Neural progenitor cell (in vitro differentiated cells): ENCODE results near the gene TAF1C. TPM values are rescaled to one million over a fixed set of nuclear protein-coding genes. Genes with fewer than 3 reads are reported as not detected.

Source experiments
- DNase-seq: peaks from one replicate; pipeline ENCODE4 v3.0.0-alpha.2; 2016; ENCODE audit warnings: low spot score
- H2AFZ ChIP-seq: fragments of 200-600 bp; sonication (generic); replicated peaks from 2 replicates; pipeline ENCODE4 v1.6.1; 2016; ENCODE audit warnings: antibody characterized with exemption
- H3F3A ChIP-seq: fragments of 200-600 bp; sonication (generic); 2 replicates; pipeline ENCODE4 v1.6.1; 2016; ENCODE audit warnings: antibody characterized with exemption, low read depth
- H3K27ac ChIP-seq: fragments of 200-600 bp; sonication (generic); 2 replicates; pipeline ENCODE4 v1.5.1; 2016; ENCODE audit warnings: mild to moderate bottlenecking
- H3K27me3 ChIP-seq: fragments of 200-600 bp; sonication (generic); 2 replicates; pipeline ENCODE4 v1.6.1; 2016; ENCODE audit warnings: mild to moderate bottlenecking, moderate library complexity
- H3K36me3 ChIP-seq: fragments of 200-600 bp; sonication (generic); 2 replicates; pipeline ENCODE4 v1.5.1; 2016
- H3K4me1 ChIP-seq: fragments of 200-600 bp; sonication (generic); 2 replicates; pipeline ENCODE4 v1.6.1; 2016; ENCODE audit warnings: mixed run types
- H3K4me2 ChIP-seq: fragments of 200-600 bp; sonication (generic); 2 replicates; pipeline ENCODE4 v1.6.1; 2016
- H3K4me3 ChIP-seq: fragments of 200-600 bp; sonication (generic); 2 replicates; pipeline ENCODE4 v1.5.1; 2016
- H3K79me2 ChIP-seq: fragments of 200-600 bp; sonication (generic); 2 replicates; pipeline ENCODE4 v1.6.1; 2016; ENCODE audit warnings: low read depth
- H3K9ac ChIP-seq: fragments of 200-600 bp; sonication (generic); 2 replicates; pipeline ENCODE4 v1.6.1; 2016
- H3K9me3 ChIP-seq: fragments of 200-600 bp; sonication (generic); 2 replicates; pipeline ENCODE4 v1.5.1; 2016; ENCODE audit warnings: low read depth
- H4K20me1 ChIP-seq: fragments of 200-600 bp; sonication (generic); 2 replicates; pipeline ENCODE4 v1.6.1; 2016; ENCODE audit warnings: low read depth
- H3K27ac Mint-ChIP-seq: 3 replicates; pipeline ENCODE4 v1.8.0; 2021; ENCODE audit warnings: mixed read lengths
- H3K27me3 Mint-ChIP-seq: 2 replicates; pipeline ENCODE4 v1.8.0; 2022; ENCODE audit warnings: low read depth, mild to moderate bottlenecking, inconsistent platforms, moderate library complexity, mixed read lengths; ENCODE audit not compliant: insufficient read depth
- H3K36me3 Mint-ChIP-seq: 3 replicates; pipeline ENCODE4 v1.8.0; 2021; ENCODE audit warnings: mixed read lengths
- H3K4me1 Mint-ChIP-seq: 3 replicates; pipeline ENCODE4 v1.8.0; 2021; ENCODE audit warnings: mixed read lengths
- H3K4me3 Mint-ChIP-seq: 3 replicates; pipeline ENCODE4 v1.8.0; 2021; ENCODE audit warnings: mild to moderate bottlenecking, moderate library complexity, mixed read lengths
- H3K9me3 Mint-ChIP-seq: 3 replicates; pipeline ENCODE4 v1.8.0; 2020; ENCODE audit warnings: mixed read lengths
- CTCF ChIP-seq: fragments of 200-600 bp; sonication (generic); IDR thresholded peaks from 2 replicates; pipeline ENCODE4 v1.5.1; 2017; ENCODE audit warnings: antibody characterized with exemption, mild to moderate bottlenecking
- EZH2 ChIP-seq: fragments of 200-600 bp; sonication (generic); IDR thresholded peaks from 2 replicates; pipeline ENCODE4 v1.6.1; 2017; ENCODE audit warnings: antibody characterized with exemption, mild to moderate bottlenecking, moderate library complexity
- EZH2phosphoT487 ChIP-seq: fragments of 200-600 bp; sonication (generic); IDR thresholded peaks from 2 replicates; pipeline ENCODE4 v1.6.1; 2017; ENCODE audit warnings: antibody characterized with exemption
- total RNA-seq: library from RNA; depleted of rRNA; stranded (reverse); fragments of >200 nt; gene quantifications from 2 replicates; pipeline ENCODE4 v1.2.3, GENCODE V29; 2015; ENCODE audit warnings: low replicate concordance

TAF1C gene
- total RNA-seq, 1 donor from 2014 or later, result 23.3 TPM

GRCh38 chr16:84174396-84174795 is 12.5 kb downstream of the TAF1C start:
- Mint-ChIP-seq H3K9me3 (no peaks in the 10 kb centered on the region), H3K4me1 (peaks cover 5% of the 10 kb centered on the region), H3K36me3 (no peaks in the 10 kb centered on the region), H3K27ac (no peak overlapping the region), H3K4me3 (no peak overlapping the region), H3K27me3 (peaks cover 10% of the 10 kb centered on the region)
- Histone ChIP-seq H4K20me1 (no peaks in the 10 kb centered on the region), H3F3A (no peaks in the 10 kb centered on the region), H3K27ac (no peak overlapping the region), H3K79me2 (no peaks in the 10 kb centered on the region), H3K27me3 (no peaks in the 10 kb centered on the region), H3K4me2 (no peak overlapping the region), H3K9me3 (no peaks in the 10 kb centered on the region), H3K36me3 (no peaks in the 10 kb centered on the region), H3K4me3 (no peak overlapping the region), H3K9ac (no peak overlapping the region), H2AFZ (no peak overlapping the region), H3K4me1 (no peaks in the 10 kb centered on the region)
- TF ChIP-seq EZH2, result no peak
- TF ChIP-seq CTCF, result no peak
- DNase-seq, result no peak

GRCh38 chr16:84169765-84170310 is 17.0 kb downstream of the TAF1C start:
- Histone ChIP-seq H3F3A (no peaks in the 10 kb centered on the region), H4K20me1 (no peaks in the 10 kb centered on the region), H3K79me2 (no peaks in the 10 kb centered on the region), H3K4me2 (no peak overlapping the region), H3K4me3 (no peak overlapping the region), H3K27ac (no peak overlapping the region), H2AFZ (no peak overlapping the region), H3K27me3 (no peaks in the 10 kb centered on the region), H3K4me1 (no peaks in the 10 kb centered on the region), H3K9me3 (no peaks in the 10 kb centered on the region), H3K9ac (no peak overlapping the region), H3K36me3 (no peaks in the 10 kb centered on the region)
- Mint-ChIP-seq H3K27me3 (peaks cover 11% of the 10 kb centered on the region), H3K27ac (no peak overlapping the region), H3K4me1 (no peaks in the 10 kb centered on the region), H3K36me3 (no peaks in the 10 kb centered on the region), H3K9me3 (no peaks in the 10 kb centered on the region), H3K4me3 (no peak overlapping the region)
- DNase-seq, result no peak
- no peak for TF ChIP-seq CTCF
- TF ChIP-seq EZH2phosphoT487, result no peak
- no peak for TF ChIP-seq EZH2

GRCh38 chr16:84166796-84167695 is 19.8 kb downstream of the TAF1C start:
- Histone ChIP-seq H3K4me3 (no peak overlapping the region), H3K36me3 (no peaks in the 10 kb centered on the region), H3K9ac (no peak overlapping the region), H4K20me1 (no peaks in the 10 kb centered on the region), H3F3A (no peaks in the 10 kb centered on the region), H2AFZ (peak overlapping the region; percentile 82), H3K4me2 (no peak overlapping the region), H3K27ac (no peak overlapping the region), H3K4me1 (no peaks in the 10 kb centered on the region), H3K27me3 (no peaks in the 10 kb centered on the region), H3K79me2 (no peaks in the 10 kb centered on the region), H3K9me3 (no peaks in the 10 kb centered on the region)
- no peaks in the 10 kb centered on the region for H3K9me3 Mint-ChIP-seq
- H3K4me3 Mint-ChIP-seq, result no peak overlapping the region
- H3K27ac Mint-ChIP-seq, result no peak overlapping the region
- DNase-seq, result no peak
- TF ChIP-seq EZH2phosphoT487 (no peak), EZH2 (no peak), CTCF (no peak)
- peaks cover 4% of the 10 kb centered on the region for H3K27me3 Mint-ChIP-seq
- no peaks in the 10 kb centered on the region for H3K36me3 Mint-ChIP-seq
- H3K4me1 Mint-ChIP-seq, result peaks cover 3% of the 10 kb centered on the region
